Measurements from ENCODE around the gene SEC63. TPM values are rescaled to one million over a fixed set of nuclear protein-coding genes. Genes with fewer than 3 reads are reported as not detected.

Gene SEC63
- total RNA-seq, 1 experiment from 2014 or later, result 86.2 TPM

DNA sequence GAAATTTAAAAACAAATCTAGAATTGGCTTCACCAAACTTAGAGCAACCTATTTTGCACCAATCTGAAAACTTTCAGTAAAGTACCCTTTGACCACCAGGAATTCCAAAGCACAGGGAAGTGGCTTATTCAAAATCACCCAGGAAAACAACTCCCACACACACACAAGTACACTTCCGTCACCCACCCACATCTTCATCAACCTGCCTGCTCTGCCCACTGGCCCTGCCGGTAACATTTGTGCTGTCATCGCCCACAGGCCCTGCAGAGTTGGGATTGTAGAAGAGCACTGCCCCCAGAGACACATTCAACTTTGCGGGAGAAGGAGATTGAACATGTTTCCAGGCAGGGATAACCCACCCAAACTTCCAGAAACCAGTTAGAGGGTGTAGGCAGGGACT lies 114.6 kb downstream of the SEC63 start:
- Histone ChIP-seq H3K27me3 (ENCODE audit: insufficient read depth, low read length) (no peaks in the 10 kb centered on the region), H3K79me1 (ENCODE audit: insufficient read depth, low read depth, low read length, poor library complexity, severe bottlenecking) (no peaks in the 10 kb centered on the region), H4K91ac (ENCODE audit: insufficient read length, low read depth, low read length) (no peak overlapping the region), H3K4ac (ENCODE audit: low read depth, low read length) (no peak overlapping the region), H2BK15ac (ENCODE audit: low read depth, low read length) (no peak overlapping the region), H3K9ac (ENCODE audit: extremely low read depth, insufficient read length, low read length) (no peak overlapping the region), H2BK5ac (ENCODE audit: insufficient read length, low read length) (no peak overlapping the region), H2BK20ac (ENCODE audit: low read depth, low read length, poor library complexity, severe bottlenecking) (no peak overlapping the region), H3K14ac (ENCODE audit: insufficient read depth, low read length) (no peak overlapping the region), H3K23ac (ENCODE audit: insufficient read length, low read depth, low read length) (no peak overlapping the region), H3K9me3 (ENCODE audit: control insufficient read depth, low read depth, low read length) (no peaks in the 10 kb centered on the region), H3K4me1 (ENCODE audit: insufficient read depth, low read length) (no peaks in the 10 kb centered on the region), H3K79me2 (ENCODE audit: insufficient read depth, low read length) (no peaks in the 10 kb centered on the region), H3K23me2 (ENCODE audit: insufficient read length, low read depth, low read length, poor library complexity, severe bottlenecking) (peaks cover 3% of the 10 kb centered on the region), H2AFZ (ENCODE audit: low read length) (no peak overlapping the region), H4K5ac (ENCODE audit: insufficient read length, low read depth, low read length) (no peak overlapping the region), H3K27ac (ENCODE audit: insufficient read length, low read depth, low read length) (no peak overlapping the region), H4K8ac (replicated peaks; ENCODE audit: insufficient read length, low read depth, low read length) (no peak overlapping the region), H2BK12ac (ENCODE audit: insufficient read length, low read depth, low read length) (no peak overlapping the region), H3T11ph (ENCODE audit: low read length) (no peak overlapping the region), H2BK120ac (ENCODE audit: low read depth, low read length, poor library complexity, severe bottlenecking) (no peak overlapping the region), H4K20me1 (ENCODE audit: control insufficient read depth, insufficient read depth, insufficient read length) (no peaks in the 10 kb centered on the region), H3K56ac (ENCODE audit: insufficient read length, low read depth, low read length) (no peak overlapping the region), H3K4me2 (ENCODE audit: insufficient read depth, insufficient read length, low read length) (no peak overlapping the region), H3K18ac (ENCODE audit: insufficient read length, low read depth, low read length) (no peak overlapping the region), H2AK5ac (ENCODE audit: insufficient read length, low read length) (no peak overlapping the region)
- no peaks in the 10 kb centered on the region for H3K36me3 Mint-ChIP-seq (ENCODE audit: insufficient read depth in 1 of 3, low read depth in 3 of 3)
- no peaks in the 10 kb centered on the region for H3K9me3 Mint-ChIP-seq
- peaks cover 4% of the 10 kb centered on the region; the same call in 1 of the 2 replicates for H3K27me3 Mint-ChIP-seq (ENCODE audit: low read depth)
- no CpG with 5 or more reads among the region's 4 CpGs for WGBS (ENCODE audit: extremely low coverage, insufficient read length, low lambda C conversion rate)
- TF ChIP-seq, protein P1, sequence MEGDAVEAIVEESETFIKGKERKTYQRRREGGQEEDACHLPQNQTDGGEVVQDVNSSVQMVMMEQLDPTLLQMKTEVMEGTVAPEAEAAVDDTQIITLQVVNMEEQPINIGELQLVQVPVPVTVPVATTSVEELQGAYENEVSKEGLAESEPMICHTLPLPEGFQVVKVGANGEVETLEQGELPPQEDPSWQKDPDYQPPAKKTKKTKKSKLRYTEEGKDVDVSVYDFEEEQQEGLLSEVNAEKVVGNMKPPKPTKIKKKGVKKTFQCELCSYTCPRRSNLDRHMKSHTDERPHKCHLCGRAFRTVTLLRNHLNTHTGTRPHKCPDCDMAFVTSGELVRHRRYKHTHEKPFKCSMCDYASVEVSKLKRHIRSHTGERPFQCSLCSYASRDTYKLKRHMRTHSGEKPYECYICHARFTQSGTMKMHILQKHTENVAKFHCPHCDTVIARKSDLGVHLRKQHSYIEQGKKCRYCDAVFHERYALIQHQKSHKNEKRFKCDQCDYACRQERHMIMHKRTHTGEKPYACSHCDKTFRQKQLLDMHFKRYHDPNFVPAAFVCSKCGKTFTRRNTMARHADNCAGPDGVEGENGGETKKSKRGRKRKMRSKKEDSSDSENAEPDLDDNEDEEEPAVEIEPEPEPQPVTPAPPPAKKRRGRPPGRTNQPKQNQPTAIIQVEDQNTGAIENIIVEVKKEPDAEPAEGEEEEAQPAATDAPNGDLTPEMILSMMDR (conservative IDR thresholded peaks at IDR 0.05), result no peak
- no peak overlapping the region; a peak in 1 of 7 replicates for H3K27ac Mint-ChIP-seq
- no peak for DNase-seq
- H3K4me3 Mint-ChIP-seq, result no peak overlapping the region
- H3K4me1 Mint-ChIP-seq, result peaks cover 7 to 9% of the 10 kb centered on the region in 2 experiments

All from H9 (cell line).